Trophoblast cell (in vitro differentiated cells and primary cell): ENCODE measurements around the gene LETMD1.

ENCODE experiments used
- DNase-seq, 2 donors: peaks; one replicate each; pipeline ENCODE4 v3.0.0-alpha.2; 2016
- H2AFZ ChIP-seq: 2 replicates; pipeline ENCODE4 v1.6.1; 2013; ENCODE audit warnings: low read length, moderate library complexity, mild to moderate bottlenecking; ENCODE audit not compliant: insufficient read depth, poor library complexity
- H2AK5ac ChIP-seq: 2 replicates; pipeline ENCODE4 v1.6.1; 2013; ENCODE audit warnings: mild to moderate bottlenecking, low read length
- H2BK120ac ChIP-seq: 2 replicates; pipeline ENCODE4 v1.6.1; 2013; ENCODE audit warnings: low read length, mild to moderate bottlenecking, moderate library complexity; ENCODE audit not compliant: insufficient read depth, poor library complexity
- H2BK12ac ChIP-seq: 2 replicates; pipeline ENCODE4 v1.6.1; 2013; ENCODE audit warnings: mild to moderate bottlenecking, low read length, moderate library complexity
- H2BK5ac ChIP-seq: 2 replicates; pipeline ENCODE4 v1.6.1; 2013; ENCODE audit warnings: low read length, low read depth, moderate library complexity, mild to moderate bottlenecking; ENCODE audit not compliant: poor library complexity
- H3K14ac ChIP-seq: 2 replicates; pipeline ENCODE4 v1.6.1; 2013; ENCODE audit warnings: mild to moderate bottlenecking, low read length
- H3K18ac ChIP-seq: 2 replicates; pipeline ENCODE4 v1.6.1; 2013; ENCODE audit warnings: mild to moderate bottlenecking, low read length
- H3K23ac ChIP-seq: 2 replicates; pipeline ENCODE4 v1.6.1; 2013; ENCODE audit warnings: low read length
- H3K27ac ChIP-seq: 2 replicates; pipeline ENCODE4 v1.5.1; 2013; ENCODE audit warnings: low read depth, mild to moderate bottlenecking, inconsistent platforms, low read length, moderate library complexity
- H3K27me3 ChIP-seq: 2 replicates; pipeline ENCODE4 v1.6.1; 2013; ENCODE audit warnings: inconsistent platforms, mild to moderate bottlenecking, low read length, moderate library complexity; ENCODE audit not compliant: insufficient read depth
- H3K36me3 ChIP-seq, 2 experiments: 1 replicate in 1 of 2; 2 replicates in 1 of 2; pipeline ENCODE4 v1.6.1; 2013; ENCODE audit warnings: low read length in 2 of 2, mild to moderate bottlenecking in 2 of 2, moderate library complexity in 1 of 2; ENCODE audit not compliant: insufficient read depth in 2 of 2, control insufficient read depth in 1 of 2
- H3K4ac ChIP-seq: 2 replicates; pipeline ENCODE4 v1.6.1; 2013; ENCODE audit warnings: low read depth, mild to moderate bottlenecking, low read length, moderate library complexity
- H3K4me1 ChIP-seq, 2 experiments: 1 replicate in 1 of 2; 2 replicates in 1 of 2; pipeline ENCODE4 v1.6.1; 2013; ENCODE audit warnings: low read length in 2 of 2, mild to moderate bottlenecking in 2 of 2, moderate library complexity in 1 of 2; ENCODE audit not compliant: insufficient read depth in 2 of 2, control insufficient read depth in 1 of 2
- H3K4me2 ChIP-seq: 2 replicates; pipeline ENCODE4 v1.6.1; 2013; ENCODE audit warnings: inconsistent platforms, mild to moderate bottlenecking, low read length, moderate library complexity
- H3K4me3 ChIP-seq: 2 replicates; pipeline ENCODE4 v1.5.1; 2013; ENCODE audit warnings: mild to moderate bottlenecking, low read depth, low read length, inconsistent platforms
- H3K79me1 ChIP-seq: one replicate; pipeline ENCODE4 v1.6.1; 2013; ENCODE audit warnings: low read length
- H3K79me2 ChIP-seq: 2 replicates; pipeline ENCODE4 v1.6.1; 2013; ENCODE audit warnings: low read length, mild to moderate bottlenecking; ENCODE audit not compliant: control insufficient read depth, insufficient read depth, poor library complexity
- H3K9ac ChIP-seq: 2 replicates; pipeline ENCODE4 v1.6.1; 2013; ENCODE audit warnings: mild to moderate bottlenecking, low read length
- H3K9me3 ChIP-seq: 2 replicates; pipeline ENCODE4 v1.6.1; 2013; ENCODE audit warnings: low read depth, mild to moderate bottlenecking, control low read depth, inconsistent platforms, low read length; ENCODE audit not compliant: insufficient read depth
- H4K12ac ChIP-seq: 2 replicates; pipeline ENCODE4 v1.6.1; 2013; ENCODE audit warnings: low read depth, mild to moderate bottlenecking, low read length, moderate library complexity
- H4K8ac ChIP-seq: 2 replicates; pipeline ENCODE4 v1.6.1; 2013; ENCODE audit warnings: low read depth, mild to moderate bottlenecking, low read length, moderate library complexity
- H4K91ac ChIP-seq: one replicate; pipeline ENCODE4 v1.6.1; 2013; ENCODE audit warnings: low read depth, mild to moderate bottlenecking, low read length, moderate library complexity
- WGBS: extraction: QIAGEN DNeasy Blood & Tissue Kit; methylation state at CpG from one replicate; pipeline ENCODE4 v1.1.7; 2013; ENCODE audit warnings: missing lambda C conversion rate; ENCODE audit not compliant: insufficient read length, insufficient coverage; ENCODE audit errors: extremely low coverage; 5-methylcytosine and 5-hydroxymethylcytosine counted together

LETMD1 gene

GRCh38 chr12:51009056-51009440 lies 39.1 kb upstream of the LETMD1 start:
- H2BK120ac ChIP-seq = no peak overlapping the region
- H3K27me3 ChIP-seq = no peaks in the 10 kb centered on the region
- no peak overlapping the region for H2AFZ ChIP-seq
- H3K4me1 ChIP-seq = peaks cover 7 to 12% of the 10 kb centered on the region in 2 experiments
- peaks cover 2% of the 10 kb centered on the region for H3K79me2 ChIP-seq
- H2BK5ac ChIP-seq = no peak overlapping the region
- H3K27ac ChIP-seq = no peak overlapping the region
- no peak overlapping the region for H3K4me2 ChIP-seq
- no peak overlapping the region for H3K4me3 ChIP-seq
- no peak overlapping the region for H4K91ac ChIP-seq
- WGBS = no CpG with 5 or more reads among the region's 8 CpGs
- H2AK5ac ChIP-seq = no peak overlapping the region
- H3K36me3 ChIP-seq = peaks cover 7 to 10% of the 10 kb centered on the region in 2 experiments
- no peaks in the 10 kb centered on the region for H3K9me3 ChIP-seq
- no peak overlapping the region for H3K14ac ChIP-seq
- H4K12ac ChIP-seq = no peak overlapping the region
- H3K4ac ChIP-seq = peak overlapping the region; percentile 40
- H3K9ac ChIP-seq = no peak overlapping the region
- H3K23ac ChIP-seq = no peak overlapping the region
- H3K79me1 ChIP-seq = peaks cover 11% of the 10 kb centered on the region
- peak; percentile 31 to 48 for DNase-seq
- no peak overlapping the region for H2BK12ac ChIP-seq
- H4K8ac ChIP-seq = no peak overlapping the region
- no peak overlapping the region for H3K18ac ChIP-seq

- H3K9me3 ChIP-seq = no peaks in the 10 kb centered on the region
- H3K27me3 ChIP-seq = no peaks in the 10 kb centered on the region
- H4K8ac ChIP-seq = no peak overlapping the region
- H3K9ac ChIP-seq = no peak overlapping the region
- H2BK12ac ChIP-seq = no peak overlapping the region
- no peak overlapping the region for H4K91ac ChIP-seq
- no peak overlapping the region for H2AFZ ChIP-seq
- H2BK120ac ChIP-seq = no peak overlapping the region
- H3K4me1 ChIP-seq = no peaks in the 10 kb centered on the region
- no peak overlapping the region for H3K14ac ChIP-seq
- no peak overlapping the region for H4K12ac ChIP-seq
- H3K23ac ChIP-seq = no peak overlapping the region
- H3K4me3 ChIP-seq = no peak overlapping the region
- H3K4me2 ChIP-seq = no peak overlapping the region
- no peak overlapping the region for H3K4ac ChIP-seq
- no peak overlapping the region for H3K18ac ChIP-seq
- no peak overlapping the region for H3K27ac ChIP-seq
- DNase-seq = no peak
- H3K79me2 ChIP-seq = peaks cover 2% of the 10 kb centered on the region
- H3K79me1 ChIP-seq = no peaks in the 10 kb centered on the region
- peaks cover 7% of the 10 kb centered on the region in 2 experiments for H3K36me3 ChIP-seq
- no peak overlapping the region for H2AK5ac ChIP-seq
- no peak overlapping the region for H2BK5ac ChIP-seq
- no CpG with 5 or more reads among the region's 4 CpGs for WGBS
These were observed 36.2 kb upstream of the LETMD1 start for GRCh38 chr12:51011955-51012354.

DNA sequence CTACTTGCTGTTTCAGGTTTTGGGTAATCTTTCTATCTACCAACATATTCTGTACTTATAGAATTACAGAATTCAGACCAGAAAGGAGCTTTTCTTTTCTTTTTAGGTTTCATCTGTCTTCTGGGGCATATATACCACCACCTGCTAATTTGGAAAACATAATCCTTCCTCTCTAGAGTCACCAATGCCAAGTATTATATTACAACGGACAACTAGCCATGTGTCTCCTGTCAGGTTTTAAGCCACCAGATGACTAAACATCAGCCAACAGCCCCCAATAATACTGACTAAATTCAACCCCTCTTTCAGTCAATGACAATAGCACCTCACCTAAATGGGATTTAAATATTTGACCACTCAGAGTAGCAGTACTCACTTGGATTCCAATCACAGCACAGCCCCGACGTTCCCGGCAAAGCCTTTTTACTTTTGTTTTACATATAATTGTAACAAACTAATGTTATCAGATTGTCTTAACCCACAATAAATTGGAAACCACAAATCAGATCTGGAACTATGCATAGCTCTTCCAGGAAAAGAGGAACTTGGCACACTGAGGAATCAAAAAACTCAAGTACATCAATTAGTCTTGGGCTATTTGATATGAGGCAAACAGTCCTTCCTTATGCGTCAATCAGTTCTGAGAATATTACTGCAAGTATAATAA lies 35.4 kb upstream of the LETMD1 start:
- H3K18ac ChIP-seq = no peak overlapping the region
- no peak overlapping the region for H4K8ac ChIP-seq
- H3K9me3 ChIP-seq = no peaks in the 10 kb centered on the region
- H4K91ac ChIP-seq = no peak overlapping the region
- peaks cover 2 to 3% of the 10 kb centered on the region in 2 experiments for H3K36me3 ChIP-seq
- no peak overlapping the region for H4K12ac ChIP-seq
- no peak overlapping the region for H3K4ac ChIP-seq
- H3K79me1 ChIP-seq = no peaks in the 10 kb centered on the region
- no peak for DNase-seq
- no peak overlapping the region for H2BK120ac ChIP-seq
- WGBS = no CpG with 5 or more reads among the region's 5 CpGs
- no peak overlapping the region for H3K4me3 ChIP-seq
- H3K27me3 ChIP-seq = no peaks in the 10 kb centered on the region
- no peak overlapping the region for H2AFZ ChIP-seq
- H3K4me2 ChIP-seq = no peak overlapping the region
- peaks cover 2% of the 10 kb centered on the region for H3K79me2 ChIP-seq
- no peak overlapping the region for H2BK5ac ChIP-seq
- no peak overlapping the region for H3K9ac ChIP-seq
- H3K23ac ChIP-seq = no peak overlapping the region
- no peak overlapping the region for H3K27ac ChIP-seq
- no peaks in the 10 kb centered on the region for H3K4me1 ChIP-seq
- no peak overlapping the region for H2AK5ac ChIP-seq
- no peak overlapping the region for H2BK12ac ChIP-seq
- no peak overlapping the region for H3K14ac ChIP-seq

GRCh38 chr12:51013441-51013840 lies 34.7 kb upstream of the LETMD1 start:
- Histone ChIP-seq H4K91ac (no peak overlapping the region), H3K4me1 (no peaks in the 10 kb centered on the region), H4K8ac (no peak overlapping the region), H3K18ac (no peak overlapping the region), H2AFZ (no peak overlapping the region), H4K12ac (no peak overlapping the region), H3K23ac (no peak overlapping the region), H3K79me1 (no peaks in the 10 kb centered on the region), H2AK5ac (no peak overlapping the region), H3K9ac (no peak overlapping the region), H2BK120ac (no peak overlapping the region), H3K4me2 (no peak overlapping the region), H2BK5ac (no peak overlapping the region), H3K14ac (no peak overlapping the region), H3K9me3 (no peaks in the 10 kb centered on the region), H3K27ac (no peak overlapping the region), H3K4ac (no peak overlapping the region), H3K27me3 (no peaks in the 10 kb centered on the region), H3K79me2 (peaks cover 3% of the 10 kb centered on the region), H3K36me3 (no peaks in the 10 kb centered on the region), H2BK12ac (no peak overlapping the region), H3K4me3 (no peak overlapping the region)
- no peak for DNase-seq
- WGBS = no CpG with 5 or more reads among the region's 7 CpGs
